ENCODE results near the gene LRP4. TPM values are rescaled to one million over a fixed set of nuclear protein-coding genes. Genes with fewer than 3 reads are reported as not detected.

The LRP4 gene
- total and polyA plus RNA-seq, 2 of the 13 experiments (the other 11 are each of a cell fraction or from before 2014, with no cell fraction given) = 4.7 to 13.3 TPM

DNA sequence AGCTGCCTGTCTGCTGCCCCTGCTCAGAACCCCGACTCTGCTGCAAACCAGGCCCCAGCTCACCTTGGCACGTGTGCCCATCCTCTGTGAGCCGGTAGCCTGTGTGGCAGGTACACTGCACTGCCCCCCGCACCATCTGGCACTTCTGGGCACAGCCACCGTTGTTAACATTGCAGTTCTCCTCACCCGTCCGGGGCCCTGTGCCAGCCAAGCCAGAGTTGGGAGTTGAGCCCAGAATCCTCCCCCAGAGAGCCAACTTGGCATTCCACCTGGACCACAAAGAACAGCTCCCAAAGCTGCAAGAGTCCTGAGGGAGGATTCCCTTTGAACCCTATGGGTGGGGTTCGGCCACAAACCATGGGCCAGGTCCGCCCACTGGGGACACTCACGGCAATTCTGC lies 22.5 kb downstream of the LRP4 start:
- H3K79me2 ChIP-seq (ENCODE audit: insufficient read depth, low read length) = no peaks in the 10 kb centered on the region
- no peak overlapping the region for H3K27ac ChIP-seq (ENCODE audit: extremely low read length, insufficient read depth, low read length)
- ATAC-seq = no peak
- no peak for DNase-seq (ENCODE audit: low spot score)
- peaks cover 17 to 47% of the 10 kb centered on the region in 2 experiments; a peak in 4 of 5 replicates for H3K36me3 ChIP-seq (replicated peaks in 1 of 2; ENCODE audit: control insufficient read depth in 1 of 2, insufficient read depth in 2 of 2, low read length in 2 of 2)
- no peak for TF ChIP-seq ZFP36 (IDR thresholded peaks at IDR 0.05; ENCODE audit: borderline replicate concordance, low read depth, low read length, partially characterized antibody)
- TF ChIP-seq ZFX (CRISPR knock-in tag; IDR thresholded peaks at IDR 0.05; ENCODE audit: low read depth) = no peak
- no peak for TF ChIP-seq ZNF598 (CRISPR knock-in tag; IDR thresholded peaks at IDR 0.05; ENCODE audit: borderline replicate concordance)
- TF ChIP-seq, protein P1, sequence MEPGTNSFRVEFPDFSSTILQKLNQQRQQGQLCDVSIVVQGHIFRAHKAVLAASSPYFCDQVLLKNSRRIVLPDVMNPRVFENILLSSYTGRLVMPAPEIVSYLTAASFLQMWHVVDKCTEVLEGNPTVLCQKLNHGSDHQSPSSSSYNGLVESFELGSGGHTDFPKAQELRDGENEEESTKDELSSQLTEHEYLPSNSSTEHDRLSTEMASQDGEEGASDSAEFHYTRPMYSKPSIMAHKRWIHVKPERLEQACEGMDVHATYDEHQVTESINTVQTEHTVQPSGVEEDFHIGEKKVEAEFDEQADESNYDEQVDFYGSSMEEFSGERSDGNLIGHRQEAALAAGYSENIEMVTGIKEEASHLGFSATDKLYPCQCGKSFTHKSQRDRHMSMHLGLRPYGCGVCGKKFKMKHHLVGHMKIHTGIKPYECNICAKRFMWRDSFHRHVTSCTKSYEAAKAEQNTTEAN (CRISPR knock-in tag; conservative IDR thresholded peaks at IDR 0.05) = no peak
- peak; percentile 14 for TF ChIP-seq AGO2 (optimal IDR thresholded peaks at IDR 0.05; ENCODE audit: low read depth, low read length)
- no peak for TF ChIP-seq EED (CRISPR knock-in tag; IDR thresholded peaks at IDR 0.05)
- H3K4me3 ChIP-seq (replicated peaks in 1 of 3; ENCODE audit: insufficient read depth in 1 of 3, low read depth in 2 of 3, low read length in 3 of 3) = no peak overlapping the region
- H3K4me1 ChIP-seq (ENCODE audit: insufficient read depth, low read length) = no peaks in the 10 kb centered on the region
- H3K9me3 ChIP-seq (ENCODE audit: low read length) = no peaks in the 10 kb centered on the region
- ChIA-PET CTCF (ENCODE audit: low intra/inter-chr PET ratio, low total read pairs) (no interaction called here), POLR2A (no interaction called here)
- in situ Hi-C loops (cut with HindIII; ENCODE audit: extremely low pct_ligation_motif_present, low pct_unique_long_range_greater_than_20kb) (no loop called here), intact Hi-C loops (cut with micrococcal nuclease; ENCODE audit: unreplicated experiment) (no loop called here)
- no peak overlapping the region for H3K9ac ChIP-seq (ENCODE audit: insufficient read depth, low read depth, low read length)
- H4K20me1 ChIP-seq (ENCODE audit: insufficient read depth, low read length) = no peaks in the 10 kb centered on the region
- no TSS peak for BruUV-seq (replicated peaks)
- H2AFZ ChIP-seq (ENCODE audit: low read length) = no peak overlapping the region
- no peak for FAIRE-seq
- WGBS (ENCODE audit: low lambda C conversion rate) = 94% methylated on average over 6 of the region's 10 CpGs
- H3K27me3 ChIP-seq (ENCODE audit: control insufficient read depth in 1 of 2, insufficient read depth in 2 of 2, low read length in 2 of 2) = no peaks in the 10 kb centered on the region
- H3K4me2 ChIP-seq (ENCODE audit: low read depth, low read length) = no peak overlapping the region

DNA sequence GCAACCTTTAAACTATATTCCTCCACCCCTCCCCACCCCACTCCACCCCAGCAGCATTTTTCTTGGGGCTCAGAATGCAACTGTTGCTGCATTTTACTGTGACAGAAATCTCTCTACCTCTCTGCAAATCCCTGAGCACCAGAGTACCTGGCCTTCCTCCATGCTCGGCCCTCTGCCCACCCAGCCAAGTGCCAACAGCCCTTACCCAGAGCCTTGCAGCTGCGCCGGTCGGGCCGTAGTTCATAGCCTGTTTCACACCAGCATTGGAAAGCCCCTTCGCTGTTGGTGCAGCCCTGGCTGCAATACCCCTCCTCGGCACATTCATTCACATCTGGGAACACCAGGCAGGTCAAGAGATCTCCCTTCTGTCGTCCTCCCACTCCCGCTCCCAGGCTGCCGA lies 23.4 kb downstream of the LRP4 start:
- Histone ChIP-seq H3K9me3 (ENCODE audit: low read length) (no peaks in the 10 kb centered on the region), H3K4me1 (ENCODE audit: insufficient read depth, low read length) (no peaks in the 10 kb centered on the region), H3K79me2 (ENCODE audit: insufficient read depth, low read length) (no peaks in the 10 kb centered on the region), H3K36me3 (replicated peaks in 1 of 2; ENCODE audit: control insufficient read depth in 1 of 2, insufficient read depth in 2 of 2, low read length in 2 of 2) (peaks cover 19 to 47% of the 10 kb centered on the region in 2 experiments; a peak in 4 of 5 replicates), H4K20me1 (ENCODE audit: insufficient read depth, low read length) (no peaks in the 10 kb centered on the region), H3K27me3 (ENCODE audit: control insufficient read depth in 1 of 2, insufficient read depth in 2 of 2, low read length in 2 of 2) (no peaks in the 10 kb centered on the region), H3K9ac (ENCODE audit: insufficient read depth, low read depth, low read length) (no peak overlapping the region), H2AFZ (ENCODE audit: low read length) (no peak overlapping the region), H3K4me3 (replicated peaks in 1 of 3; ENCODE audit: insufficient read depth in 1 of 3, low read depth in 2 of 3, low read length in 3 of 3) (no peak overlapping the region), H3K27ac (ENCODE audit: extremely low read length, insufficient read depth, low read length) (no peak overlapping the region), H3K4me2 (ENCODE audit: low read depth, low read length) (no peak overlapping the region)
- no TSS peak for BruUV-seq (replicated peaks)
- intact Hi-C loops (cut with micrococcal nuclease; ENCODE audit: unreplicated experiment) = no loop called here
- DNase-seq (ENCODE audit: low spot score) = no peak
- no peak for FAIRE-seq
- POLR2A ChIA-PET = no interaction called here
- 99% methylated on average over 10 of the region's 10 CpGs for WGBS (ENCODE audit: low lambda C conversion rate)
- TF ChIP-seq SOX5 (CRISPR knock-in tag; IDR thresholded peaks at IDR 0.05; ENCODE audit: borderline replicate concordance) (no peak), ZNF644 (CRISPR knock-in tag; IDR thresholded peaks at IDR 0.05; ENCODE audit: low read depth) (no peak)
- CTCF ChIA-PET (ENCODE audit: low intra/inter-chr PET ratio, low total read pairs) = no interaction called here
- in situ Hi-C loops (cut with HindIII; ENCODE audit: extremely low pct_ligation_motif_present, low pct_unique_long_range_greater_than_20kb) = no loop called here
- no peak for ATAC-seq

Data from HepG2 (cell line).